GM10248 (cell line): ENCODE results near the gene CFAP97.

Experiments used
- CTCF ChIA-PET: fragments of 300-600 bp; sonication (Branson Sonifier 250); formaldehyde crosslinking; extraction: SDS; loops from one replicate; lab custom pipeline; 2021; ENCODE audit warnings: antibody characterized with exemption; lab: Yijun Ruan, JAX
- POLR2A ChIA-PET: fragments of 350-650 bp; sonication (Branson Sonifier 250); formaldehyde crosslinking; extraction: SDS; loops from one replicate; lab custom pipeline; 2020; ENCODE audit warnings: antibody characterized with exemption; lab: Yijun Ruan, JAX
- DNase-seq: peaks from one replicate; pipeline ENCODE4 v3.0.0; 2012; ENCODE audit errors: extremely low spot score
- TF ChIP-seq, protein P1 (sequence below): IDR thresholded peaks from 2 replicates; pipeline ENCODE4 v1.5.1; 2012; ENCODE audit warnings: mild to moderate bottlenecking, low read depth; ENCODE audit errors: extremely low read depth, missing control alignments, control extremely low read depth

Gene CFAP97

GRCh38 chr4:185183622-185184281 lies 20.0 kb downstream of the CFAP97 start:
- TF ChIP-seq, protein P1, sequence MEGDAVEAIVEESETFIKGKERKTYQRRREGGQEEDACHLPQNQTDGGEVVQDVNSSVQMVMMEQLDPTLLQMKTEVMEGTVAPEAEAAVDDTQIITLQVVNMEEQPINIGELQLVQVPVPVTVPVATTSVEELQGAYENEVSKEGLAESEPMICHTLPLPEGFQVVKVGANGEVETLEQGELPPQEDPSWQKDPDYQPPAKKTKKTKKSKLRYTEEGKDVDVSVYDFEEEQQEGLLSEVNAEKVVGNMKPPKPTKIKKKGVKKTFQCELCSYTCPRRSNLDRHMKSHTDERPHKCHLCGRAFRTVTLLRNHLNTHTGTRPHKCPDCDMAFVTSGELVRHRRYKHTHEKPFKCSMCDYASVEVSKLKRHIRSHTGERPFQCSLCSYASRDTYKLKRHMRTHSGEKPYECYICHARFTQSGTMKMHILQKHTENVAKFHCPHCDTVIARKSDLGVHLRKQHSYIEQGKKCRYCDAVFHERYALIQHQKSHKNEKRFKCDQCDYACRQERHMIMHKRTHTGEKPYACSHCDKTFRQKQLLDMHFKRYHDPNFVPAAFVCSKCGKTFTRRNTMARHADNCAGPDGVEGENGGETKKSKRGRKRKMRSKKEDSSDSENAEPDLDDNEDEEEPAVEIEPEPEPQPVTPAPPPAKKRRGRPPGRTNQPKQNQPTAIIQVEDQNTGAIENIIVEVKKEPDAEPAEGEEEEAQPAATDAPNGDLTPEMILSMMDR, result peak; percentile 67
- CTCF ChIA-PET, result interaction anchor here (0.7 to 8.4 kb wide), 39 partner anchors 10 to 415 kb away, joined by 3 to 131 read pairs (median 4); partner anchors contain the start of genes CFAP97, SLC25A4 and SNX25
- DNase-seq, result peak; percentile 61
- POLR2A ChIA-PET, result interaction anchor here (0.9 to 1.0 kb wide), 2 partner anchors 15 to 41 kb away, joined by 3 to 4 read pairs; partner anchors contain the start of gene SLC25A4

DNA sequence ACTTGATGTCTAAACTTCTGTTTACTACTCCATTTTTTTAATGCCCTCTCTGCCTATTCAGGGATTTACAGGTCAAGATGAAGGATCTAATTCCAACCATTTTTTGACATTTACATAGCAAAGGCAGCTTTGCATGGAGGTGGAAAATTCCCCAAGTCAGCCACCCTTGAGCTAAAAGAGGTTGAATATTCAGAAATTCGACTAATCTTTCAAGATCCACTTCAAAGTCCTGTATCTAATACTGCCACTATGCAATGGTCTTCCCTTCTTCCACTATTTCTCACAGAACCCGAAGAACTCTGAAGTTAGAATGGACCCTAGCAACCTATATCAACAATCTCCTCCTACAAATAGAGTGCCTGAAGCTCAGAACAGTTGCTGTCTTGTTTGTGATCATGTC lies 21.6 kb downstream of the CFAP97 start:
- TF ChIP-seq, protein P1, result no peak
- ChIA-PET POLR2A (interaction anchor here (1.1 kb wide), 1 partner anchor 39 kb away, joined by 7 read pairs; the partner anchor contains the start of gene SLC25A4), CTCF (interaction anchor here (0.6 to 8.4 kb wide), 12 partner anchors 11 to 414 kb away, joined by 3 to 131 read pairs (median 6); no protein-coding TSS in a partner anchor)
- no peak for DNase-seq

DNA sequence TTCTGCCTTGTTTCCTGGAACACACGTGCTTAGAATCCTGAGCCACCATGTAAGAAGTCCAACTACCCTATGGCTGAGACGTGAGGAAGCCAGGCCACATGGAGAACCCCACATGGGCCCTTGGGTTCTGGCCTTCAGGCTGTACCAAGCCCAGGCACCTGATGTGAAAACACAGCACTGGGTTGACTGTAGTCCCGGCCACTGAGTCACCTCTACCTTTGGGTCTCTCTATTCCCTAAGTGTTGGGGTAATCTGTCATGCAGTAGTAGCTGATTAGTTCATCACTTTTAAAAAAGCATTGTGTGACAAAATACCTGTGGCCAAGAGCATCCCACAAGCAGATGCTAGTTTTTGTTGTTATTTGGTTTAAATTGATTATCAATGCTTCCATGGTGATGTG lies 24.3 kb downstream of the CFAP97 start:
- ChIA-PET POLR2A (no interaction called here), CTCF (no interaction called here)
- no peak for DNase-seq
- TF ChIP-seq, protein P1, result no peak

DNA sequence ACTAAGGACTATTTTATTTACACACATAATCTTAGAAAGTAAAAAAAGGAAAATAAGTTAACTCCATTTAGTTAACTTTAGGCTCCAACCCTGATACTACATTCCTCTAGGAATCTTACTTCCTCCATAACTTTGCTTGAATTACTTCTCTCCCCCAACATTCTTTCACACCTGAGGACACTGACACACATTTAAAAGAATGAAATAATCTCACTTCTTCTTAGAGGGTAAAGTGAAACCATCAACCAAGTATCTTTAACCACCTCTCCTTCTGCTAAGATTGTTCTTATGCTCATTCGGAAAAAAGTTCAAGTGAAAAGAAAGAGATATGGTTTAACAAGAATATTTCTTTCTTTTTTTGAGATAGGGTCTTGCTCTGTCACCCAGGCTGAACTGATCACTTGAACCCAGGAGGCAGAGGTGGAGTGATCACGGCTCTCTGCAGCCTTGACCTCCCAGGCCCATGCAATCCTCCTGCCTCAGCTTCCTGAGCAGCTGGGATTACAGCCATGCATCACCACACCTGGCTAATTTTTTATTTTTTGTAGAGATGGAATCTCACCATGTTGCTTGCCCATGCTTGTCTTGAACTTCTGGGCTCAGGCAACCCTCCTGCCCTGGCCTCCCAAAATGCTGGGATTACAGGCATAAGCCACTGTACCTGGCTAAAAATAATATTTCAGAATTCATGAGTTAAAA lies 32.3 kb downstream of the CFAP97 start:
- TF ChIP-seq, protein P1, result no peak
- ChIA-PET POLR2A (interaction anchor here (0.8 kb wide), 1 partner anchor 29 kb away, joined by 3 read pairs; the partner anchor contains the start of gene SLC25A4), CTCF (interaction anchor here (13.1 kb wide), 1 partner anchor 13 kb away, joined by 131 read pairs; no protein-coding TSS in a partner anchor)
- DNase-seq, result peak; percentile 38

DNA sequence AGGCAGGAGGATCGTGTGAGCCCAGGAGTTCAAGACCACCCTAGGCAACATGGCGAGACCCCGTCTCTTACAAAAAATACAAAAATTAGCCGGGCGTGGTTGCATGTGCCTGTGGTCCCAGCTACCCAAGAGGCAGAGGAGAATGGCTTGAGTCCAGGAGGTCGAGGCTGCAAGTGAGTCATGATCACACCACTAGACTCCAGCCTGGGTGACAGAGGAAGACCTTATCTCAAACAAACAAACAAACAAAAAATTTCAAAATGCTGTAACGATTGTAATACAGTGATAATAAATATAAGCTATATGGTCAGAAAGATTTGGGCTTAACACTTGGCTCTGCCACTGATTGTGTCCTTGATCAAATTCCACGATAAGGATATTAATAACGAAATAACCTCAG lies 36.6 kb downstream of the CFAP97 start:
- no peak for DNase-seq
- ChIA-PET CTCF (interaction anchor here (1.1 to 13.1 kb wide), 4 partner anchors 10 to 33 kb away, joined by 4 to 131 read pairs (median 7); partner anchors contain the start of gene SLC25A4), POLR2A (interaction anchor here (1.5 kb wide), 1 partner anchor 24 kb away, joined by 3 read pairs; the partner anchor contains the start of gene SLC25A4)
- TF ChIP-seq, protein P1, result no peak

- ChIA-PET POLR2A (interaction anchor here (0.6 to 1.5 kb wide), 2 partner anchors 23 to 516 kb away, joined by 3 to 5 read pairs; partner anchors contain the start of genes PRIMPOL and SLC25A4), CTCF (interaction anchor here (1.2 to 13.1 kb wide), 3 partner anchors 14 to 32 kb away, joined by 3 to 131 read pairs (median 9); no protein-coding TSS in a partner anchor)
- peak; percentile 56 for DNase-seq
- TF ChIP-seq, protein P1, result no peak
Observed at GRCh38 chr4:185165605-185166063, 38.2 kb downstream of the CFAP97 start.
